Measurements from ENCODE around the gene CYREN. TPM values are rescaled to one million over a fixed set of nuclear protein-coding genes. Genes with fewer than 3 reads are reported as not detected.

Gene CYREN
- total and polyA plus RNA-seq, 8 donors = 13.9 to 29.0 (median 23.8) TPM

GRCh38 chr7:135181261-135181928, 10.9 kb upstream of the CYREN start:
- no peaks in the 10 kb centered on the region for H3K27me3 ChIP-seq
- DNase-seq (no peak), ATAC-seq (peak in 1 of 4 donors; percentile 23), FAIRE-seq (no peak)
- no peaks in the 10 kb centered on the region for H3K9me3 ChIP-seq
- 46 to 54% methylated on average over 3 of the region's 3 CpGs for WGBS, 2 donors
- H3K27ac ChIP-seq = no peak overlapping the region
- no peak overlapping the region for H3K4me3 ChIP-seq
- peaks cover 7 to 50% (median 24%) of the 10 kb centered on the region in 3 donors for H3K36me3 ChIP-seq
- H3K4me1 ChIP-seq = no peaks in the 10 kb centered on the region
- intact Hi-C loops (cut with DNase I) = no loop called here
- TF ChIP-seq, protein P1, sequence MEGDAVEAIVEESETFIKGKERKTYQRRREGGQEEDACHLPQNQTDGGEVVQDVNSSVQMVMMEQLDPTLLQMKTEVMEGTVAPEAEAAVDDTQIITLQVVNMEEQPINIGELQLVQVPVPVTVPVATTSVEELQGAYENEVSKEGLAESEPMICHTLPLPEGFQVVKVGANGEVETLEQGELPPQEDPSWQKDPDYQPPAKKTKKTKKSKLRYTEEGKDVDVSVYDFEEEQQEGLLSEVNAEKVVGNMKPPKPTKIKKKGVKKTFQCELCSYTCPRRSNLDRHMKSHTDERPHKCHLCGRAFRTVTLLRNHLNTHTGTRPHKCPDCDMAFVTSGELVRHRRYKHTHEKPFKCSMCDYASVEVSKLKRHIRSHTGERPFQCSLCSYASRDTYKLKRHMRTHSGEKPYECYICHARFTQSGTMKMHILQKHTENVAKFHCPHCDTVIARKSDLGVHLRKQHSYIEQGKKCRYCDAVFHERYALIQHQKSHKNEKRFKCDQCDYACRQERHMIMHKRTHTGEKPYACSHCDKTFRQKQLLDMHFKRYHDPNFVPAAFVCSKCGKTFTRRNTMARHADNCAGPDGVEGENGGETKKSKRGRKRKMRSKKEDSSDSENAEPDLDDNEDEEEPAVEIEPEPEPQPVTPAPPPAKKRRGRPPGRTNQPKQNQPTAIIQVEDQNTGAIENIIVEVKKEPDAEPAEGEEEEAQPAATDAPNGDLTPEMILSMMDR (IDR thresholded peaks at IDR 0.05) = no peak

GRCh38 chr7:135180122-135180521, 9.6 kb upstream of the CYREN start:
- intact Hi-C loops (cut with DNase I) = no loop called here
- no peak for DNase-seq
- H3K4me3 ChIP-seq = no peak overlapping the region
- TF ChIP-seq, protein P1 (IDR thresholded peaks at IDR 0.05) = no peak
- ATAC-seq = no peak
- H3K4me1 ChIP-seq = no peaks in the 10 kb centered on the region
- H3K9me3 ChIP-seq = no peaks in the 10 kb centered on the region
- H3K36me3 ChIP-seq = peaks cover 0 to 37% (median 13%) of the 10 kb centered on the region in 3 donors
- WGBS, 2 donors = 97 to 99% methylated on average over 5 of the region's 5 CpGs
- no peaks in the 10 kb centered on the region for H3K27me3 ChIP-seq
- FAIRE-seq = no peak
- no peak overlapping the region for H3K27ac ChIP-seq

DNA sequence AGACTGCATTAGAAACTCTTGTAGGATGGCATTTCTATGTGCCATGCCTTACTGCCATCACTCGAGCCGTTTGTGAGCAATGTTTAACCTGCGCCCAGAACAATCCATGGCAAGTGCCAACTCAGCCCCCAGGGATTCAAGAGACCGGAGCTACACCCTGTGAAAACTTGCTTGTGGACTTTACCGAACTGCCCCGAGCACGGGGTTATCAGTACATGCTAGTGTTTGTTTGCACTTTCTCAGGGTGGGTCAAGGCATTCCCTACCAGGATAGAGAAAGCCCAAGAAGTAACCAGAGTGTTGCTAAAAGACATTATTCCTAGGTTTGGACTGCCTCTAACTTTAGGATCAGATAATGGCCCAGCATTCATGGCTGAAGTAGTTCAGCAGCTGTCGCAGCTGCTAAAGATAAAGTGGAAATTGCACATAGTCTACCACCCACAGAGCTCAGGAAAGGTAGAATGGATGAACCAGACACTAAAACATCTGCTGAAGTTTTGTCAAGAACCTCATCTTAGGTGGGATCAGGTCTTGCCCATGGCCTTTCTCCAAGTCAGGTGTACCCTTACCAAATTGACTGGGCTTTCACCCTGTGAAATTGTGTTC, 8.9 kb upstream of the CYREN start:
- H3K27me3 ChIP-seq = no peaks in the 10 kb centered on the region
- H3K4me1 ChIP-seq = no peaks in the 10 kb centered on the region
- H3K36me3 ChIP-seq = peaks cover 0 to 30% (median 13%) of the 10 kb centered on the region in 3 donors
- FAIRE-seq (no peak), DNase-seq (peak in 1 of 6 donors; percentile 13), ATAC-seq (peak; percentile 33 to 82 (median 56))
- H3K9me3 ChIP-seq = no peaks in the 10 kb centered on the region
- TF ChIP-seq, protein P1 (IDR thresholded peaks at IDR 0.05) = no peak
- no peak overlapping the region for H3K4me3 ChIP-seq
- WGBS, 2 donors = 21 to 27% methylated on average over 8 of the region's 8 CpGs
- H3K27ac ChIP-seq = peak overlapping the region in 2 of 4 donors; percentile 4 to 18
- intact Hi-C loops (cut with DNase I) = no loop called here

- no peak overlapping the region for H3K4me3 ChIP-seq
- no peak for ATAC-seq
These were observed 7.9 kb upstream of the CYREN start for GRCh38 chr7:135178364-135178763.

More at GRCh38 chr7:135178364-135178763, 7.9 kb upstream of the CYREN start:
- WGBS, 2 donors = 86 to 87% methylated on average over 13 of the region's 13 CpGs
- TF ChIP-seq, protein P1 (IDR thresholded peaks at IDR 0.05) = no peak
- FAIRE-seq (no peak), DNase-seq (no peak)
- no peaks in the 10 kb centered on the region for H3K27me3 ChIP-seq
- H3K27ac ChIP-seq = no peak overlapping the region
- intact Hi-C loops (cut with DNase I) = no loop called here
- peaks cover 0 to 20% (median 13%) of the 10 kb centered on the region in 3 donors for H3K36me3 ChIP-seq
- H3K4me1 ChIP-seq = no peaks in the 10 kb centered on the region
- no peaks in the 10 kb centered on the region for H3K9me3 ChIP-seq
